IMR-90 (cell line): ENCODE results near the gene MYL4. TPM values are rescaled to one million over a fixed set of nuclear protein-coding genes. Genes with fewer than 3 reads are reported as not detected.

Experiments used
- ATAC-seq: fragments of 200-7000 bp; cut with Tn5 transposase; 2 replicates; pipeline ENCODE4 v1.9.1; 2020; ENCODE audit warnings: low read depth, mild to moderate bottlenecking, moderate library complexity
- BruUV-seq: library from RNA; stranded (reverse); fragments of 400-500 nt; replicated peaks from 2 replicates; lab custom pipeline; 2021; lab: Mats Ljungman, UMichigan
- CTCF ChIA-PET: fragments of 300-600 bp; formaldehyde crosslinking; extraction: SDS; loops from one replicate; lab custom pipeline; 2021; ENCODE audit warnings: antibody characterized with exemption; lab: Yijun Ruan, JAX
- POLR2A ChIA-PET: fragments of 300-600 bp; sonication (Branson Sonifier 250); formaldehyde crosslinking; loops from one replicate; lab custom pipeline; 2022; ENCODE audit warnings: antibody characterized with exemption; ENCODE audit not compliant: unreplicated experiment; lab: Charles Lee
- DNase-seq: peaks from one replicate; pipeline ENCODE4 v3.0.0; 2013
- H2AFZ ChIP-seq: replicated peaks from 2 replicates; pipeline ENCODE3; 2013; ENCODE audit warnings: low read length, mild to moderate bottlenecking; ENCODE audit not compliant: poor library complexity
- H2AK5ac ChIP-seq: 2 replicates; pipeline ENCODE4 v1.6.1; 2013; ENCODE audit warnings: low read depth, low read length, inconsistent platforms
- H2AK9ac ChIP-seq: replicated peaks from 2 replicates; pipeline ENCODE3; 2013; ENCODE audit warnings: mild to moderate bottlenecking, low read depth, low read length, moderate library complexity; ENCODE audit not compliant: poor library complexity
- H2BK120ac ChIP-seq: 2 replicates; pipeline ENCODE4 v1.6.1; 2013; ENCODE audit warnings: low read depth, low read length, inconsistent platforms
- H2BK15ac ChIP-seq: 3 replicates; pipeline ENCODE4 v1.6.1; 2013; ENCODE audit warnings: low read depth, low read length, inconsistent platforms
- H2BK20ac ChIP-seq: 2 replicates; pipeline ENCODE4 v1.6.1; 2013; ENCODE audit warnings: low read depth, mild to moderate bottlenecking, inconsistent platforms, low read length, moderate library complexity
- H2BK5ac ChIP-seq: 2 replicates; pipeline ENCODE4 v1.6.1; 2013; ENCODE audit warnings: mild to moderate bottlenecking, low read depth, low read length, inconsistent platforms; ENCODE audit not compliant: poor library complexity, severe bottlenecking
- H3K14ac ChIP-seq: replicated peaks from 2 replicates; pipeline ENCODE4 v1.6.1; 2013; ENCODE audit warnings: low read depth, low read length, inconsistent platforms
- H3K18ac ChIP-seq: 2 replicates; pipeline ENCODE4 v1.6.1; 2013; ENCODE audit warnings: low read depth, low read length, control low read depth
- H3K23ac ChIP-seq: 2 replicates; pipeline ENCODE4 v1.6.1; 2013; ENCODE audit warnings: low read depth, low read length, inconsistent platforms
- H3K27ac ChIP-seq: 2 replicates; pipeline ENCODE4 v1.5.1; 2013; ENCODE audit warnings: mild to moderate bottlenecking, control low read depth, low read length; ENCODE audit not compliant: insufficient read depth
- H3K27me3 ChIP-seq: 2 replicates; pipeline ENCODE4 v1.6.1; 2013; ENCODE audit warnings: low read length; ENCODE audit not compliant: control insufficient read depth, insufficient read depth
- H3K36me3 ChIP-seq: 2 replicates; pipeline ENCODE4 v1.6.1; 2013; ENCODE audit warnings: low read length, mixed read lengths; ENCODE audit not compliant: control insufficient read depth, insufficient read depth
- H3K4ac ChIP-seq: 2 replicates; pipeline ENCODE4 v1.6.1; 2013; ENCODE audit warnings: low read depth, low read length, inconsistent platforms
- H3K4me1 ChIP-seq: 2 replicates; pipeline ENCODE4 v1.6.1; 2013; ENCODE audit warnings: low read length, mixed read lengths; ENCODE audit not compliant: control insufficient read depth, insufficient read depth
- H3K4me2 ChIP-seq: 2 replicates; pipeline ENCODE4 v1.6.1; 2013; ENCODE audit warnings: low read depth, mild to moderate bottlenecking, control low read depth, low read length, moderate library complexity
- H3K4me3 ChIP-seq: 2 replicates; pipeline ENCODE4 v1.5.1; 2013; ENCODE audit warnings: low read depth, mild to moderate bottlenecking, control low read depth, low read length, moderate library complexity; ENCODE audit not compliant: insufficient read depth
- H3K56ac ChIP-seq: 2 replicates; pipeline ENCODE4 v1.6.1; 2013; ENCODE audit warnings: low read length, inconsistent platforms; ENCODE audit not compliant: insufficient read depth; ENCODE audit errors: extremely low read depth
- H3K79me1 ChIP-seq, 2 experiments: 2 replicates each; pipeline ENCODE4 v1.6.1; 2013; ENCODE audit warnings: low read length in 2 of 2, inconsistent platforms in 1 of 2, low read depth in 1 of 2
- H3K9ac ChIP-seq: 2 replicates; pipeline ENCODE4 v1.6.1; 2013; ENCODE audit warnings: low read depth, low read length, control low read depth
- H3K9me1 ChIP-seq: 2 replicates; pipeline ENCODE4 v1.6.1; 2013; ENCODE audit warnings: low read length, inconsistent platforms; ENCODE audit not compliant: insufficient read depth
- H3K9me3 ChIP-seq: 2 replicates; pipeline ENCODE4 v1.6.1; 2013; ENCODE audit warnings: low read length; ENCODE audit not compliant: control insufficient read depth, insufficient read depth
- H4K20me1 ChIP-seq: 2 replicates; pipeline ENCODE4 v1.6.1; 2013; ENCODE audit warnings: low read length, inconsistent platforms; ENCODE audit not compliant: insufficient read depth
- H4K5ac ChIP-seq: 2 replicates; pipeline ENCODE4 v1.6.1; 2013; ENCODE audit warnings: mild to moderate bottlenecking, low read depth, low read length, control low read depth
- H4K8ac ChIP-seq, 2 experiments: 2 replicates each; pipeline ENCODE4 v1.6.1; 2013; ENCODE audit warnings: low read depth in 2 of 2, low read length in 2 of 2, control low read depth in 1 of 2, inconsistent platforms in 1 of 2
- H4K91ac ChIP-seq: 2 replicates; pipeline ENCODE4 v1.6.1; 2013; ENCODE audit warnings: low read depth, low read length, inconsistent platforms; ENCODE audit not compliant: insufficient read depth
- BHLHE40 ChIP-seq: fragments of 150-350 bp; IDR thresholded peaks from 2 replicates; pipeline ENCODE4 v1.6.1; 2016; ENCODE audit warnings: mild to moderate bottlenecking, low read depth, low read length
- CEBPB ChIP-seq: IDR thresholded peaks from 2 replicates; pipeline ENCODE4 v1.6.1; 2012; ENCODE audit warnings: low read depth, low read length, improper control_type of control experiment
- CTCF ChIP-seq: conservative IDR thresholded peaks from 2 replicates; pipeline ENCODE4 v1.5.1; 2012; ENCODE audit warnings: mild to moderate bottlenecking, low read depth, low read length, improper control_type of control experiment
- MAFK ChIP-seq: IDR thresholded peaks from 2 replicates; pipeline ENCODE4 v1.6.1; 2012; ENCODE audit warnings: low read depth, low read length, improper control_type of control experiment
- MAZ ChIP-seq: IDR thresholded peaks from 2 replicates; pipeline ENCODE4 v1.6.1; 2012; ENCODE audit warnings: low read depth, mild to moderate bottlenecking, low read length, improper control_type of control experiment, moderate library complexity, borderline replicate concordance
- MXI1 ChIP-seq: IDR thresholded peaks from 2 replicates; pipeline ENCODE4 v1.6.1; 2012; ENCODE audit warnings: low read depth, mild to moderate bottlenecking, low read length, moderate library complexity, borderline replicate concordance
- NFE2L2 ChIP-seq: fragments of 150-350 bp; IDR thresholded peaks from 2 replicates; pipeline ENCODE4 v1.6.1; 2016; ENCODE audit warnings: low read depth, mild to moderate bottlenecking, low read length
- POLR2A ChIP-seq: IDR thresholded peaks from 2 replicates; pipeline ENCODE4 v1.6.1; 2012; ENCODE audit warnings: mild to moderate bottlenecking, low read depth, low read length
- WGBS, 2 experiments: methylation state at CpG; one replicate each; pipeline versions ENCODE4 v1.1.5 to v1.1.7; 2013; ENCODE audit warnings: missing lambda C conversion rate in 2 of 2; ENCODE audit not compliant: insufficient read length in 1 of 2; ENCODE audit errors: extremely low coverage in 2 of 2; 5-methylcytosine and 5-hydroxymethylcytosine counted together
- dilution Hi-C: fragments of 300-500 bp; cut with HindIII; formaldehyde crosslinking; loops from one replicate; pipeline ENCODE4 v1.14.3; 2018; ENCODE audit warnings: low sequenced_read_pairs; ENCODE audit not compliant: unreplicated experiment
- in situ Hi-C: fragments of 300-500 bp; cut with MboI; formaldehyde crosslinking; loops from 3 replicates; pipeline ENCODE4 v1.14.3; 2019; ENCODE audit warnings: low sequenced_read_pairs, inconsistent platforms, mixed read lengths
- intact Hi-C: fragments of 100-400 bp; cut with micrococcal nuclease; formaldehyde crosslinking; loops from 2 replicates; pipeline ENCODE4 v1.10.0; 2022
- polyA plus RNA-seq, 3 experiments: library from polyadenylated mRNA; depleted of rRNA; stranded (reverse); fragments of >200 nt; gene quantifications; 2 replicates each; pipeline ENCODE4 v1.2.3, GENCODE V29; 2012; ENCODE audit warnings: low replicate concordance in 1 of 3
- total RNA-seq: library from RNA; depleted of rRNA; stranded (reverse); fragments of >200 nt; gene quantifications from 2 replicates; pipeline ENCODE4 v1.2.3, GENCODE V29; 2012

The MYL4 gene
- total and polyA plus RNA-seq, 2 of the 4 experiments (the other 2 are of a cell fraction): not detected

GRCh38 chr17:47235506-47235905 is 26.4 kb downstream of the MYL4 start:
- POLR2A ChIA-PET: no interaction called here

More at GRCh38 chr17:47235506-47235905, 26.4 kb downstream of the MYL4 start:
- Histone ChIP-seq H3K18ac (no peak overlapping the region), H2BK15ac (0 out of 3 replicates have a peak overlapping the region, but pooled peaks have one; percentile 13), H3K9ac (no peak overlapping the region), H2AK9ac (no peak overlapping the region), H3K9me3 (no peaks in the 10 kb centered on the region; the same call in 1 of the 2 replicates), H4K8ac (no peak overlapping the region), H3K4me3 (no peak overlapping the region), H3K79me1 (no peaks in the 10 kb centered on the region; a peak in 1 of 4 replicates), H3K27ac (no peak overlapping the region), H3K56ac (no peak overlapping the region), H3K4me1 (peaks cover 20% of the 10 kb centered on the region), H3K14ac (no peak overlapping the region), H3K4ac (no peak overlapping the region), H3K4me2 (no peak overlapping the region), H4K91ac (no peak overlapping the region), H3K27me3 (no peaks in the 10 kb centered on the region), H2BK120ac (no peak overlapping the region; the same call in 1 of the 2 replicates), H2AFZ (no peak overlapping the region), H3K23ac (no peak overlapping the region), H2BK20ac (peak overlapping the region; percentile 14; the same call in 1 of the 2 replicates), H4K5ac (no peak overlapping the region), H3K9me1 (peaks cover 23% of the 10 kb centered on the region), H2AK5ac (no peak overlapping the region; the same call in 1 of the 2 replicates), H4K20me1 (no peaks in the 10 kb centered on the region), H2BK5ac (no peak overlapping the region), H3K36me3 (no peaks in the 10 kb centered on the region)
- WGBS, 2 experiments: 100% methylated on average over 2 of the region's 3 CpGs; no CpG with 5 or more reads in 1 of the 2 experiments
- in situ Hi-C loops: no loop called here
- ATAC-seq (no peak), DNase-seq (no peak)
- dilution Hi-C loops: no loop called here
- BruUV-seq: no TSS peak
- intact Hi-C loops: no loop called here
- TF ChIP-seq POLR2A (no peak), BHLHE40 (no peak), MAZ (no peak), MXI1 (no peak), MAFK (no peak), NFE2L2 (no peak), CEBPB (no peak), CTCF (no peak)
- CTCF ChIA-PET: no interaction called here
